ENCODE measurements around the gene NR1H4.

- TF ChIP-seq CBX8 (IDR thresholded peaks at IDR 0.05; ENCODE audit: borderline replicate concordance, extremely low read depth, low read depth, low read length, poor library complexity, severe bottlenecking) (no peak), PRDM10 (IDR thresholded peaks at IDR 0.05; ENCODE audit: partially characterized antibody) (no peak)
Measured at GRCh38 chr12:100442403-100442802, 31.3 kb upstream of the NR1H4 start.

Measured in K562 (cell line).